Muscle layer of colon (tissue), 2 donors: Measurements from ENCODE around the gene NT5C.

ENCODE experiments used
- H3K27ac ChIP-seq: one replicate; pipeline ENCODE4 v1.7.0; 2013; ENCODE audit warnings: low read depth, mild to moderate bottlenecking, low read length, moderate library complexity
- H3K27me3 ChIP-seq, 2 donors: one replicate each; pipeline ENCODE4 v1.7.0; 2013; ENCODE audit warnings: low read length in 2 of 2, mild to moderate bottlenecking in 2 of 2; ENCODE audit not compliant: insufficient read depth in 2 of 2, control insufficient read depth in 1 of 2
- H3K36me3 ChIP-seq: one replicate; pipeline ENCODE4 v1.7.0; 2013; ENCODE audit warnings: mild to moderate bottlenecking, low read length; ENCODE audit not compliant: insufficient read depth
- H3K4me1 ChIP-seq: one replicate; pipeline ENCODE4 v1.7.0; 2013; ENCODE audit warnings: mild to moderate bottlenecking, low read length; ENCODE audit not compliant: insufficient read depth
- H3K4me3 ChIP-seq, 2 donors: one replicate each; pipeline ENCODE4 v1.7.0; 2013; ENCODE audit warnings: low read length in 2 of 2, low read depth in 1 of 2, mild to moderate bottlenecking in 1 of 2, moderate library complexity in 1 of 2
- H3K9ac ChIP-seq: one replicate; pipeline ENCODE4 v1.7.0; 2013; ENCODE audit warnings: low read length
- H3K9me3 ChIP-seq: one replicate; pipeline ENCODE4 v1.7.0; 2013; ENCODE audit warnings: mild to moderate bottlenecking, low read length
- donor health status: abdominal sarcoma.
- donor health status: Adenocarcinoma of cecum.

The NT5C gene

DNA sequence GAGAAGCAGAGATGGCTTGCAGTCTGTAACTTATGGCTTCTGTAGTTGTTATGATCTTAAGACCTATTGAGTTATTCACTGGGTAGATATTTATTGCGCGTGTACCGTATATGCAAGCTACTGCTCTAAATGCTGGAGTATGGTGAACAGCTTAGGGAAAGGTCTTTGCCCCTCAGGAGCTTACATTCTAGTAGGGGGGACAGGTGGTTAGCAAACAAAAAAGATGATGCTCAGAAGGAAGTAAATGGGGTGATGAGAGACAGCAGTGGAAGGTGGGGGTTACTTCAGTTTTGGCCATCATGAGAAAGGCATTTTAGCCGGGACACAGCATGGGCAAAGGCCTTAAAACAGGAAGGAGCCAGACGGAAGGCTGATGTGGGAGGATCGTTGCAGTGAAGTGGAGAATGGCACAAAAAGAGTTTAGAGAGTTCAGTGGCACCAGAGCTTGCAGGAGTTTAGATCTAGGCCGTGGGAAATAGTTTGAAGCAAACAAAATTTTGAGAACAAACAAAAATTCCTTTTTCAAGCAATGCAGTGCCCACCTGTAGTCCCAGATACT, 19.7 kb downstream of the NT5C start:
- Histone ChIP-seq H3K4me3 (no peak overlapping the region), H3K4me1 (peaks cover 16% of the 10 kb centered on the region), H3K9ac (no peak overlapping the region), H3K36me3 (no peaks in the 10 kb centered on the region), H3K9me3 (no peaks in the 10 kb centered on the region), H3K27ac (no peak overlapping the region), H3K27me3 (no peaks in the 10 kb centered on the region)

DNA sequence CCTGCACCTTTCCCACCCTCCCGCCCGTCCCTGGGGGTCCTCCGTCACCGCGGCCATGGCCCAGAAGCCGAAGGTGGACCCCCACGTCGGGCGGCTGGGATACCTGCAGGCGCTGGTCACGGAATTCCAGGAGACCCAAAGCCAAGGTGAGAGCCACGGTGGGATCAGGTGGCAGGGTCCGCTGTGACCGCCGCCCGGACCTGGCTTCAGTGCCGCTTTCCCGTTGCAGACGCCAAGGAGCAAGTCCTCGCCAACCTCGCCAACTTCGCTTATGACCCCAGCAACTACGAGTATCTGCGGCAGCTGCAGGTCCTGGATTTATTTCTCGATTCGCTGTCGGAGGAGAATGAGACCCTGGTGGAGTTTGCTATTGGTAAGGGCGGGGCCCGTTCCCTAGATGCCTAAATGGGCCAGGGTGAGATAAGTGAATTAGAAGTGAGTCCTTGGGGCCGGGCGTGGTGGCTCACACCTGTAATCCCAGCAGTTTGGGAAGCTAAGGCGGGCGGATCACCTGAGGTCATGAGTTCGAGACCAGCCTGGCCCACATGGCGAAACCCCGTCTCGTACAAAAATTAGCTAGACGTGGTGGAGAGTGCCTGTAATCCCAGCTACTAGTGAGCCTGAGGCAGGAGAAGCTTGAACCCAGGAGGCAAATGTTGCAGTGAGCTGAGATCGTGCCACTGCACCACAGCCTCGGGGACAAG, 21.2 kb downstream of the NT5C start:
- peaks cover 16% of the 10 kb centered on the region for H3K4me1 ChIP-seq
- H3K9ac ChIP-seq = no peak overlapping the region
- H3K27ac ChIP-seq = no peak overlapping the region

DNA sequence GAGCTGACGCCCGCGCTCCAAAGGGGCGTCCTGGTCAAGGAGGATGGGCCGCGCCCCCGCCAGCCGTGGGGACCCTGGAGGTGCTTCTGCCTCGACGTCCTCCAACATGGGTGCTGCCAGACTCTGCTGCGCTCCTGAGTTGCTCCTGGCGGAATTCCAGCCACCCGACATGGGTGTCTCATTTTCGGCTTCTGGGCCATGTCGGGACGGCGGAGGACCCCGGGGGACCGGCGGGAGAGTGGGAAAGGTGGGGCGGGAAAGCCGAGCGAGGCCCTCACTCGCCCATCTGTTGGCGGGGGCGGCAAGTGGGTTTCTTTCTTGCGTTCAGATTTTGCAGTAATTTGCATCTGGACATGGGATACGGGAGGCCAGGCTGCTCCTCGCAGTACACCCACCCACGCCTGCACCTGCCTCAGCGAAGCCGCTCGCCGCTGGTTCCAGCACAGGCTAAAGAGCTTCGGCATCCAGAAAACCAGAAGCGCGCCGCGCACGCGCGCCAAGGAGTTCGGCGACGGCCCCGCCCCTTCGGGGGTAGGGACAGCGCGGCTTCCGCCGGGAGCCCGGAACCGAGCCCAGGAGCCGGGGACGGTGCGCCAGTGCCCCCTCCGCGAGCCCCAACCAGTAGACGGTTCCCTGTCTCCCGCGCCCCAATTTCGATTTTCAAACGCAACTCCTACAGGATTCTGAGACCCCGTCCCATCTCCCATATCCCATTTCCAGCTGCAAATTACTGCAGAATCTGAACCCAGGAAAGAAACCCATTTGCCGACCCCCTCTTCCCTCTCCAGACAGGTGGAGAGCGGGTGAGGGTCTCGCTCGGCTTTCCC, 21.9 kb downstream of the NT5C start, which contains the start of gene ARMC7:
Gene ARMC7, plus strand, starts transcription at position 563 of the 827 bp plus-strand sequence. CDS start 320 bp downstream, outside the sequence.
- Histone ChIP-seq H3K36me3 (no peaks in the 10 kb centered on the region), H3K27ac (peak within 1 kb of the TSS; percentile 41), H3K9me3 (no peaks in the 10 kb centered on the region), H3K27me3 (no peaks in the 10 kb centered on the region), H3K9ac (peak within 1 kb of the TSS; percentile 53), H3K4me1 (peaks cover 11% of the 10 kb centered on the region), H3K4me3 (peak within 1 kb of the TSS; percentile 72 to 76)

More for the DNA sequence above, 21.2 kb downstream of the NT5C start:
- Histone ChIP-seq H3K27me3 (no peaks in the 10 kb centered on the region), H3K36me3 (no peaks in the 10 kb centered on the region), H3K9me3 (no peaks in the 10 kb centered on the region), H3K4me3 (peak overlapping the region; percentile 72 to 76)

DNA sequence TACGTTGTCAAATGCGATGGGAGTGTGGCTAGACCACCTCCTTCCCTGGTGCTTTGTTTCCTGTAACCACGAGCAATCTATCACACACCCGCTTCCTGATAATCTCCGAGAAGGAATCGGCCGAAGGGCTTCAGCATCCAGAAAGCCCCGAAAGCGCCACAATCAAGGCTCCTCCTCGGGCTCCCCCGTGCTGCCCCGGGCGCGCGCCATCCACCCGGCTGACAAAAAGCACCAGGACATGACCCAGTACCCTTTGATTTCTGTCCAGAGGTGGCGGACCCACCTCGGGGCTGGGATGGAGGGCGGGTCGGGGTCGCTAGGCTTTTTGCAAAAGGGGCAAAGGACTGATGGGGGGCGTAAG, 22.5 kb downstream of the NT5C start:
- Histone ChIP-seq H3K4me1 (peaks cover 7% of the 10 kb centered on the region), H3K9ac (peak overlapping the region; percentile 53)

DNA sequence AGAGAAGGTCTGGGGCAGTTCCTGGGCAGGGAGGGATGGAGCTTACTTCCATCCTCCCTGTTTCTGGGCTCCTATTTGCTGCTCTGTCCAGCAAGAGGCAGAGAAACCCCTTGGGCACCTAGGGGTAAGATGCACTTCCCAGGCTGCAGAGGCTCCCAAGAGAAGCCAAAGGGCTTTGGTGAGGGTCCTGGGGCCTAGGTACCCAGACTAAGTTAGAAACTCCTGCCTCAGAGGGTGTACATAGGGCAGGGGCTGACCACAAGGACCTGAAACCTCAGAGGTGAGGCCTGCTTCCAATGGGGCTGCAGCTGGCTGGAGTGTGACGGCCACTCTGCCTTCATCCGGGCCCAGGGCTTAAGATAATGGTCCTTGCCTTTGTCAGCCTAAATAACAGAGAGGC, 23.3 kb downstream of the NT5C start:
- H3K36me3 ChIP-seq = no peaks in the 10 kb centered on the region
- H3K27ac ChIP-seq = no peak overlapping the region
- no peaks in the 10 kb centered on the region for H3K27me3 ChIP-seq
- no peak overlapping the region for H3K4me3 ChIP-seq
- H3K4me1 ChIP-seq = peaks cover 7% of the 10 kb centered on the region
- no peak overlapping the region for H3K9ac ChIP-seq
- H3K9me3 ChIP-seq = no peaks in the 10 kb centered on the region

More for the DNA sequence above, 22.5 kb downstream of the NT5C start:
- no peaks in the 10 kb centered on the region for H3K27me3 ChIP-seq
- peak overlapping the region; percentile 72 to 76 for H3K4me3 ChIP-seq
- no peaks in the 10 kb centered on the region for H3K36me3 ChIP-seq
- H3K9me3 ChIP-seq = no peaks in the 10 kb centered on the region
- peak overlapping the region; percentile 25 for H3K27ac ChIP-seq

DNA sequence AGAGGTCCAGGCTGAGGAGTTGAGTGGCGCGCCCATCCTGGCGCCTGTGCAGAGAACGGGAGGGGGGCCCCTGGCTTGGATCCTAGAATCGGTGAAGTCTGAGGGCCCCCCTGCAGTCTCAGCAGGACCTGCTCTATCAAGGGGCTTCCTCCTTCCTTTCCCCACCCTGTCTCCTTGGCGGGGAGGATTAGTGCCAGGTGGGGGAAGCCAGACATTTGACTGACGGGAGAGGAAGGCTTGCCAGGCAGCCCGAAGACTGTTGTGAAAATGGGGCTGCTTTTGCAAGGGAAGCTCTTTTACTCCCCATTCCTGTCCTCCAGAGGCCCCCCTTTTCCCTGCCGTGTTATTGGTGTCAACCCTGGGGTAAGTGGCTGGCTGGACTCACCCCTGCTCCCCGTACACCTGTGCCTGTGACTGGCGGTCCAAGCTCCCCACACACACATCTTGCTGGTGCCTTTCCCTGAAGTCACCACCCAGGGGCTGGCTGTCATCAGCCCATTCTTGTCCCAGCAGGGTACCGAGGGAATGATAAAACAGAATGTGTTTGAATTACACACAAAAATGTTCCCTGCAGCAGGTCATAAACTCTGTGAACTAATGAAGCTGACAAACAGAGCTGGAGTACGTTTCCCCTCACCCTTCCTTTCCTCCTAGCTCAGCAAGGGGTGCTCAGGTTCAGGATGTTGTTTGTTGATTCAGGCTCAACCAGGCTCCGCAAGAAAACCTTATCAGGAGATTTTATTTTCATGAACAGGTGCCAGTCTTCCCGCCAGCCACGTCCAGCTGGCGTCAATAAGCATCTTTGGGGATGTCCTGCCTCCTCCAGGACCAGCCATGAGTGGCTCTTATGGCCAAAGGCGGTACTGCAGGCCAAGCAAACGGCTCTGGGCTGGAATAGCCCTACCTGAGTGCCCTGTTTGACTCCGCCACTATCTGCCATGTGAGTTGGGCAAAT, 26.1 kb downstream of the NT5C start:
- H3K9me3 ChIP-seq = no peaks in the 10 kb centered on the region
- no peak overlapping the region for H3K27ac ChIP-seq
- H3K4me1 ChIP-seq = peaks cover 7% of the 10 kb centered on the region
- peaks cover 4% of the 10 kb centered on the region for H3K36me3 ChIP-seq
- H3K27me3 ChIP-seq = no peaks in the 10 kb centered on the region
- H3K4me3 ChIP-seq = no peak overlapping the region
- H3K9ac ChIP-seq = no peak overlapping the region

DNA sequence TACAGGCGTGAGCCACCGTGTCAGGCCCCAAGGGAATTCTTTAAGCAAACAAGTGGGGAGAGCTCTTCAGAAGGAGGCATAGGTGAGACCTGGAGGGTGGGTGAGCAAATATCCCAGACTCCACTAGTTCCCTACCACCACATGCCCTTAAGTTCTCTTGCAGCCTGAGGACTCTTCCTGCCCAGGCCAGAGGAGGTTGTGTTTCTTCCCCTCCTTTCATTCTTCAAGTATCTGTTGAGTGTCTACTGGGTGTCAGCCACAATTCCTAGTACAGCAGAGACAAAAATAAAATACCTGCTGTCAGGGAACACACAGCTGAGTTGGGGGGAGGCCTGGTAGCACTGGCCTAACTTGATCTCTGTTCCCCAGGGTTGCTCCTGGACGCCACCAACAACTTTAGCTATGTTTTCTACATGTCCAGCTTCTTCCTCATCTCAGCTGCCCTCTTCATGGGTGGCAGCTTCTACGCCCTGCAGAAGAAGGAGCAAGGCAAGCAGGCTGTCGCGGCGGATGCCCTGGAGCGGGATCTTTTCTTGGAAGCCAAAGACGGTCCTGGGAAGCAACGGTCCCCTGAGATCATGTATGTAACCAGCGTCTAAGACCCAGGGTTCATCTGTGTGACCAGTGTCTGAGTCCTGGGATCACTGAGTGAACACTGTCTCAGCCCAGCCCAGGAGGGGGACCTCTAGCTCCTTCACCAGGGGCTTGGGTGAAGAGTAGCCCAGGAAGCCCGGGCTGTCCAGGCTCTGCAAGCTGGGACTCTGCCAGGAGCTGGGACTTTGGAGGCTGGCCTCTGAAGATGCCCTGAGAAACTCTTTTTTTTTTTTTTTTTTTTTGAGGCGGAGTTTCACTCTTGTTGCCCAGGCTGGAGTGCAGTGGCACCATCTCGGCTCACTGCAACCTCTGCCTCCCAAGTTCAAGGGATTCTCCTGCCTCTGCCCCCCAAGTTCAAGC, 27.7 kb downstream of the NT5C start:
- Histone ChIP-seq H3K9ac (no peak overlapping the region), H3K27ac (no peak overlapping the region), H3K9me3 (no peaks in the 10 kb centered on the region)

DNA sequence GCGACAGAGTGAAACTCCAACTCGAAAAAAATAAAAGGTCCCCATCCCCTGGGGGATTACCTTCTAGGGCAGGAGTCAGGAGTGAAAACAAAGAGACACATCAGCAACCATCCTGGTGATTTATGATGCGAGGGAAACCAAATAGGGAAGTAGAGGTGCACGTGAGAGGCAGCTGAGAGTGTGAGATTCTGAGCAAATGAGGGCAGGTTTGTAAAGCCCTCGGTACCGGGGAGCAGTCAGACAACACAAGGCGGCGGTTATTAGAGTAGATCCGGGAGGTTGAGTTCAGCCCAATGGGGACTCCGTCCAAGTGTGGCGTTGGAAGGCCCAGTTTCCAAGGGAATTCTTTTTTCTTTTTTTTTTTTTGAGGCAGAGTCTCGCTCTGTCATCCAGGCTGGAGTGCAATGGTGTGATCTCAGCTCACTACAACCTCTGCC, 29.1 kb downstream of the NT5C start:
- no peak overlapping the region for H3K27ac ChIP-seq

More for the DNA sequence above, 27.7 kb downstream of the NT5C start:
- Histone ChIP-seq H3K27me3 (no peaks in the 10 kb centered on the region), H3K4me3 (no peak overlapping the region), H3K4me1 (peaks cover 1% of the 10 kb centered on the region), H3K36me3 (peaks cover 14% of the 10 kb centered on the region)

DNA sequence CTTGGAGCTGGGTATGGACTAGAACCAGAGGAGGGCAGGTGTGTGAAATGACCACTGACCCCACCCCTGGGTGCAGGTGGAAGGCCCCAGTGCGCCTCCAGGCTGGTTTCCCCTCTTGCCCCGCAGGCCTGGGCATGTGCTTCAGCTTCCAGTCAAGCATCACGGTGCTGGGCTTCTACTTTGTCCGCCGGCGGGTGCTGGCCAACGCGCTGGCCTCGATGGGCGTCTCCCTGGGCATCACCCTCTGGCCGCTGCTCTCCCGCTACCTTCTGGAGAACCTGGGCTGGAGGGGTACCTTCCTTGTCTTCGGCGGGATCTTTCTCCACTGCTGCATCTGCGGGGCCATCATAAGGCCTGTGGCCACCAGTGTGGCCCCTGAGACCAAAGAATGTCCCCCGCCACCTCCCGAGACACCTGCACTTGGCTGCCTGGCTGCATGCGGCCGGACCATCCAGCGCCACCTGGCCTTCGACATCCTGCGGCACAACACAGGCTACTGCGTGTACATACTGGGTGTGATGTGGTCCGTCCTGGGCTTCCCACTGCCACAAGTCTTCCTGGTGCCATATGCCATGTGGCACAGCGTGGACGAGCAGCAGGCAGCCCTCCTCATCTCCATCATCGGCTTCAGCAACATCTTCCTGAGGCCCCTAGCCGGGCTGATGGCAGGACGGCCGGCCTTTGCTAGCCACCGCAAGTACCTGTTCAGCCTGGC, 31.5 kb downstream of the NT5C start:
- Histone ChIP-seq H3K9me3 (no peaks in the 10 kb centered on the region), H3K4me1 (no peaks in the 10 kb centered on the region), H3K27ac (no peak overlapping the region), H3K36me3 (peaks cover 18% of the 10 kb centered on the region), H3K4me3 (no peak overlapping the region), H3K27me3 (no peaks in the 10 kb centered on the region), H3K9ac (no peak overlapping the region)

More for the DNA sequence above, 29.1 kb downstream of the NT5C start:
- Histone ChIP-seq H3K4me3 (no peak overlapping the region), H3K4me1 (no peaks in the 10 kb centered on the region), H3K27me3 (no peaks in the 10 kb centered on the region), H3K9ac (no peak overlapping the region), H3K9me3 (no peaks in the 10 kb centered on the region), H3K36me3 (peaks cover 18% of the 10 kb centered on the region)
